Fibroblast of peridontal ligament (primary cell): ENCODE measurements around the gene DNAJA4.

Source experiments
- DNase-seq: peaks from one replicate; pipeline ENCODE4 v3.0.0-alpha.2; 2010; ENCODE audit errors: extremely low read depth

The DNAJA4 gene

DNA sequence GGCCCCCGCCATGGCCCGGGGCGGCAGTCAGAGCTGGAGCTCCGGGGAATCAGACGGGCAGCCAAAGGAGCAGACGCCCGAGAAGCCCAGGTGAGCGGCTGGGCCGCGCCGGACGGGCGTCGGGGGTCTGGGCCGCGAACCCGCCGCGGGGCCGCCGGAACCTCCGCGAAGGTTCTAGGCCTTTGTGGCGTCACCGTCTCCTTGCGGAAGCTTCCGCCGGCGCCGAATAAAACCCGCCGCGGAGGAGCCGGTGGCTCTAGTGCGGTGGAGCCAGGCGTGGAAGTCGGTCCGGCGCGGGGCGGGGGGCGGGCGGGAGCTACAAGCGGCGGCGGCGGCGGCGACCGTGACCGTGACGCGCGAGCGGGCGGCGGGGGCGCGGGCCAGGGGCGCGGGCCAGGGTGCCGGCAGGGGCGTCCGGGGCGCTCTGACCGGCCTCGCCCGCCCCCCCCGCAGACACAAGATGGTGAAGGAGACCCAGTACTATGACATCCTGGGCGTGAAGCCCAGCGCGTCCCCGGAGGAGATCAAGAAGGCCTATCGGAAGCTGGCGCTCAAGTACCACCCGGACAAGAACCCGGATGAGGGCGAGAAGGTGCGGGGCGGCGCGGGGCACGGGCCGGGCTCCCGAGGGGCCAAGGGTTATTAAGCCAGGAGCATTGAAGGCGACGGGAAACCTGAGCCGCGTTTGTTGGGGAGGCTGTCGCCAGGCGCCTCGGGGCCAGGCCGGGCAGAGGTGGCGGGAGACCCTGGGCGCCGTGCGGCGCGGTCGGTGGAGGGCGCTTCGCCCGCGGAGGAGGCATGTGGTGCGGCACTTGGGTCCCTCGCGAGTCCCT lies at the start of gene DNAJA4:
TSS of gene DNAJA4 (plus strand) at position 259 of the 833 bp plus-strand sequence. CDS start at position 461, 202 bp downstream.
- peak; percentile 33 for DNase-seq

DNA sequence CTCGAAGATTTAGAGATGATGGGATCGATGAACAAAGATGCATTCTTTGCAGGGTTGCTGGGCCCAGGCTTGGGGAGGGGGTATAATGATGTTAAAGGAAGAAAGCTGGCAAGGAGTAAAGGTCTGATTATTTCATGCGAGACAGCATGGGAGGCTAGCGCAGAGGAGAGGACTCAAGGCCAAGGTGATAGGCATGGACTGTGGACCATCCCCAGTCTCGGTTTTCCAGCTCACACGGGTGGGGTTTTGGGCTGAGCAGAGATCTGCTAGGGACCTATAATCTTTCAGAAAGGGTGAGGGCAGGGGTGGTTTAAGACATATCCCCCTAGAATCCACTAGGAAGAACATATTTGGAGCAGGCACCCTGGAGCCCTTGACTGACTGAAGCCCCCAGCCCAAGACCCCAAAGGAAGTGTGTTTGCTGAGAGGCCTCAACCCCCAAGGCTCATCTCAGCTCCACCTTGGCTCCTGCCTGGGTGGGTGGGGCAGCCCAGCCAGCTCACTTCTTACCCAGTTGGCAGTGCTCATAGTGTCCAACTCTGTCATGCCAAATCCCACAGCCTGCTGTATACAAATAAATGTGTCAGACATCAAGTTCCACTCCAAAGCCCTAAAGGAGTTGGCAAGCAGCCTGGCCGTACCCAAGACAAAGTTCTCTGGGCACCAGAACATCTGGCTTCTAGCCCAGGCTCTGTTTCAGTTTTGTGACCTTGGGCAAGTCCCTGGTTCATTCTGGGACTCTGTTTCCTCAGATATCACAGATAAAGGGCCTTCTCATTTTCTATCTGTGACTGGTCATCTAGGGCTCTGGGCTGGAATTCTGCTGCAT lies 47.9 kb upstream of the DNAJA4 start:
- DNase-seq: peak; percentile 17

DNA sequence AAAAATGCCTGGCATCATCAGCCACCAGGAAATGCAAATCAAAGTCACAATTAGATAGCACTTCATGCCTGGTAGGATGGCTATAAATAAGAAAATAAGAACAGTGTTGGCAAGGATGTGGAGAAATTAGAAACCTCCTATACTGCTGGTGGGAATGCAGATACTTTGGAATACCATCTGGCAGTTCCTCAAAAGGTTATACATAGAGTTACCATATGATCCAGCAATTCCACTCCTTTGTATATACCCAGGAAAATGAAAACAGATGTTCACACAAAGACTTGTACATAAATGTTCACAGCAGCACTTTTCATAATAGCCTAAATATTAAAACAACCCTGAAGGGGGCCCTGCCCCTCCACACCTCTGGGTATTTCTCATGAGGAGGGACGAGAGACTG lies 43.6 kb upstream of the DNAJA4 start:
- DNase-seq: peak; percentile 29

DNA sequence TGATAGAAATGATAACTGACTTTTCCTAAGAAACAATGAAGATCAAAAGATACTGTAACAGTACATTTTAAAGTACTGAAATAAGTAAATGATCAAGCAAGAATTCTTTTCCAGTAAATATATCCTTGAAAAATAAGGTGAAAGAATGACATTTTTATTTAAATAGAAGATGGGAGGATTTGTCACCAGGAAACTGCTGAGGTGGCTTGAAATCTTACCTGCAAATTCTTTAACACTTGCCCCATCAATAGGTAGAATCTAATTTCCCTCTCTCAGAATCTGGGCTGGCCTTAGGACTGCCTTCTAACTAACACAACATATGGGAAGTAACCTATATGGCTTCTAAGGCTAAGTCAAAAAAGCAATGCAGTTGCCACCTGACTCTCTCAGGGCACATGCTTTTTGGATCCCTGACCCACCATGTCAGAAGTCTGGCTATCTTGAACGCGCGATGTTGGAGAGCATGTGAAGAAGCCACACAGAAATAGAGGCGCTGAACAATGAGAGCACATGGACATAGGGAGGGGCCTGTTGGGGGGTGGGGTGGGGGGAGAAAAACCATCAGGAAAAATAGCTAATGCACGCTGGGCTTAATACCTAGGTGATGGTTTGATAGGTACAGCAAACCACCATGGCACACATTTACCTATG lies 41.5 kb upstream of the DNAJA4 start:
- no peak for DNase-seq

DNA sequence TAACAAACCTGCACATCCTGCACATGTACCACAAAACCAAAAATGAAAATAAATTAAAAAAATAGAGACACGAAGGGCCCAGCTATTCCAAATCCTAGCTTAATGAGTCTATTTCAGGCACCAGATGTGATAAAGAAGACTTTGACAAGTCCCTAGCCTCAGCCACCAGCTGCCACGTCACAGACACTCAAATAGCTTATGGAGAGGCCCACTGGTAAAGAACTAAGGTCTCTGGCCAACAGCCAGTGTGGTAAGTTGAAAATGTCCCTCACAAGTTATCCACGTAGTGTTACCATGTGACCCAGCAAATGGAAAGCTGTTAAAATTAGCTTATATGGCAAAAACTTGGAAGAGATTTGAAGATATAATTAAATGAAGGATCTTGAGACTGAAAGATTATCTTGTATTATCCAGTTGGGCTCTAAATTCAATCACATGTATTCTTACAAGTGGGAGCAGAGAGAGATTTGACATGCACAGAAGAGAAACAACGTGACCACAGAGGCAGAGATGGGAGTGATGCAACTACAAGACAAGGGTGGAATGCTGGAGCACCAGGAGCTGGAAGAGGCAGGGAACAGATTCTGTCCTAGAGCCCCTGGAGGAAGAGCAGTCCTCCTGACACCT lies 40.9 kb upstream of the DNAJA4 start:
- peak; percentile 31 for DNase-seq

DNA sequence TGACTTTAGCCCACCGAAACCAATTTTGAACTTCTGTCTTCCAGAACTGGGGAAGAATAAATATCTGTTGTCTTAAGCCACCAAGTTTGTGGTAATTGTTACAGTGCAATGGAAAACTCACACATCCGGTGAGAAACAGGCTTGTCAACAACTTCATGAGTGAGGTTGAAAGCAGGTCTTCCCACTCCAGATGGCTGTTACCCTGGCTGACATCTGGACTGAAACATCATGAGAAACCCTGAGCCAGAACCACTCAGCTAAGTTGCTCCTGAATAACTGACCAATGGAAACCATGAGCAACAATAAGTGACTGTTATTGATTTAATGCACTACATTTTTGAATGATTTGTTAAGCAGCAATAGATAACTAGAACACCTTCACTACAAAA lies 40.3 kb upstream of the DNAJA4 start:
- DNase-seq: no peak

DNA sequence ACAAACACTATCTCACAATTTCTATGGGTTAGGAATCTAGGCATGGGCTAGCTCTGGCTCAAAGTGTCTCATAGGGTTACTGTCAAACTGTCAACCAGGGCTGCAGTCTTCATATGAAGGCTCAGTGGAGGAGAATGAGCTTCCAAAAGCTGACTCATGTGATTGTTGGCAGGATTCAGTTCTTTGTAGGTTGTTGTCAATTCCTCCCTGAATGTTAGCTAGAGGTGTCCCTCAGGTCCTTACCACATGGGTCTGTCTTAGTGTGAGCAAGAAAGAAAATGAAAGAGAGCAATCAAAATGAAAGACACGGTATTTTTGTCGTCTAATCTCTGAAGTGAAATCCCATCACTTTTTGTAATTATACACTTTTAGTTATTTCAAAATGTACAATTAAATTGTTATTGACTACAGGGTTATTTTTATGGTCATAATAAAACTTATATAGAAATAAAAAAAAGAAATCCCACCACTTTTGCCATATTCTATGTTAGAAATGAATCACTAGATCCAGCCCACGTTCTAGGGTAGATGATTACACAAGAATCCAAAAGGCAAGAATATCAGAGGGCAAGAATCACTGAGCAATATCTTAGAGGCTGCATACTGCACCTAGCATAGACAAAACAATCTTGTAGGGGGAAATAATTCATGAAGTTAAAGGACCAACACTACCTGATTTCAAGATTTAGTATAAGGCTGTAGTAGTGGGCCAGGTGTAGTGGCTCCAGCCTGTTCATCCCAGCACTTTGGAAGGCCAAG lies 38.4 kb upstream of the DNAJA4 start:
- no peak for DNase-seq

DNA sequence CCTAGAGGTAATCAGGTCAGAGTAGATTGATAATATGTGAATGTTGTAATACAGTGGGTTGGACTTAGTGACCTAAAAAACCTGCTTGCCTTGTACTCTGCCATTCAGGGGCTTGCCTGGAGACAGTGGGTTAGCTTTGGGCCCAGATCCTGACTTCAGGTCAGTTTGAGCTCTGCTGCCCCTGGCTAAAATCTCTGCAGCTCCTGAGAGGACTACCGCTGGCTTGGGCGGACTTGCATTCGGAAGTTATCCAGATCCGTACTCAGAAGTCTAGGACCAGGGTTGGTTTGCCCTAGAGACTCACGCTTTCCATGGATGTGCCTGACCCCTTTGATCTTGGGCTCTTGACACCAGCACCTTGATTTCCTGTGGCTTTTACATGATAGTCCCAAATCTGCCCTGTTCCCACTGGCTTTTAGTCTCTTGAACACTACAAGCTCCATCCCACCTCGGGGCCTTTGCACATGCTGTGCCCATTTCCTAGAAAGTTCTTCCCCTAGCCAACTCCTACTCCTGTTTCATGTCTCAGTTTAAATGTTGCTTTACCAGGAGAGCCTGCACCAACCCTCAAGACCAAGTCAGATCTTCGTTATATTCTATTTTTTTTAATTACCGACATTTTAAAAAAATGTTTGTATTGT lies 35.9 kb upstream of the DNAJA4 start:
- DNase-seq: no peak

DNA sequence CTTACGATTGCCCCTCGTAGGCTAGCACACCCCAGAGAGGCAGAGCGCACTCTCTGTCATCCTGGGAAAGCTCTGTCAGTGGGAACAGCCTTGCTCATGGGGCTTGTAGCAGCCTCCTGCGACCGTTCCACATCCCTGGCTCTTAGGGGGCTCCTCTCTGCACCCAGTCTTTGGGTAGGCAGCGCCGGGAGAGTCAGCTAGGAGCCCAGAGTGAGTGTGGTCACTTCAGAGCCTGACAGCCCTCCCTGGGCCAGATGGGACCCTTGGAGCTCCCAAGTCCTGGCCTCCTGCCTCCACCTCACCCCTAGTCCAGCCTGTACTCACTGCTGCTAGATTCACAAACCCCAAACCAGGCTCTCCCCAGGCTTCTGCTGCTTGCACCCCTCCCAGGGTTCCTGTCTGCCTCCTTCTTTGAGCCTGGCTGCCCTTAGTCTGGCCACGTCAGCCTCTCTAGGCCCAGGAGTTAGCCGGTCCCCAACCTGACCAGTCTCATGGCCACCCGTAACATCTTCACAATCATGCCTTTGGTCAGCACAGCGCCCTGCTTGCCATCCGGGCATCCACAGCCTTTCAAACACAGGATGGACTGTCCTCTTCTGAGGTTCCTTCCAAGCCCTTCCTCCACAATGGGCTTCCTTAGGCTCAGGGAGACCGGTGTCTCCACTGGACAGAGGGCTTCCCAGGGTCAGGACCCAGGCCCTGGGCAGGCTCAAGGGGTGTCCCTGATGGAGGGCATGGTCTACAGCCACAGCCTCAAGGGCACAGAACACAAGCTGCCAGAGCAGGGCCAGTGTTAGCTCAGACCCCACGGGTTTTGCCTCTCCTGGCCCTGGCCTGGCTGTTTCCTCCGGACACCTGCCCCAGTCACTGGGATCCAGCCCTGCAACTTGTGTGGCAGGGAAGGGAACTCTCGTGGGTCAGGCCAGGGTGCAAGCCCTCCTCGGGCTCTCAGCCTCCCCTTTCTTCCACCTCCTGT lies 34.6 kb upstream of the DNAJA4 start:
- no peak for DNase-seq

DNA sequence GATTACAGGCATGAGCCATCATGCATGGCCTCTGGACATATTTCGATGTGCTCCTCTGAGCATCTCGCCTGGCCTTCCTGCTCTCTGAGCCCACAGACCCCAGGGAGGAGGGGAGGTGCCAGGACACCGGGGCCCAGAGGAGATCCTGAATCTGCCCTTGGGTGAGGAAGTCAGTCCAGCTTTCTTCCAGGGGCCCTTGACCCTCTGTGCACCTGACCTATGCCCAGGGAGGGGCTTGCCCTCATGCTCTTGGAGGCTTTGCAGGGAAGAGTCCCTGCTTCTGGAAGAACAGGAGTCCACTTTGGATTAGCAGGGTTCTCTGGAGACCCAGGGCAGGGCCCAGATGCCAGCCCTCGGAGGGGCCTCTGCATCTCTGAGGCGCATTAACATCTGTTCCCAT lies 31.4 kb upstream of the DNAJA4 start:
- no peak for DNase-seq

DNA sequence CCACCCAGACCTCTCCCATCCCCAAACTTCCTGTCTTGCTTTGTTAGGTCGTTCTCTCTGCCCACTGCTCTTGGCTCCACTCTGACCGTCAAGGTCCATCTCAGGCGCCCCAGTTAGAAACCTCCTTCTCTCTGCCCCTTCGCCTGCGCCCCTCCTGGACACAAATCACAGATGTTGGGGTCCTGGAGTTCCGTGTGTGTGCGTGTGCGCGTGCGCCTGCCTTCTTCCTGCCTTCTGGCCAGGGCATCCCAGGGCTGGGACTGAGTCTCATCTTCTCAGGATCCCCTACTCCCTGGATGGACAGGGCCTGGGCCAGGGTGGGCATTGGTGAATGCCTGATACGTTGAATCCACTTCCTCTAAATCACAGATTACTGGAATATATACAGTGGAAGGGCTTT lies 30.9 kb upstream of the DNAJA4 start:
- DNase-seq: no peak

DNA sequence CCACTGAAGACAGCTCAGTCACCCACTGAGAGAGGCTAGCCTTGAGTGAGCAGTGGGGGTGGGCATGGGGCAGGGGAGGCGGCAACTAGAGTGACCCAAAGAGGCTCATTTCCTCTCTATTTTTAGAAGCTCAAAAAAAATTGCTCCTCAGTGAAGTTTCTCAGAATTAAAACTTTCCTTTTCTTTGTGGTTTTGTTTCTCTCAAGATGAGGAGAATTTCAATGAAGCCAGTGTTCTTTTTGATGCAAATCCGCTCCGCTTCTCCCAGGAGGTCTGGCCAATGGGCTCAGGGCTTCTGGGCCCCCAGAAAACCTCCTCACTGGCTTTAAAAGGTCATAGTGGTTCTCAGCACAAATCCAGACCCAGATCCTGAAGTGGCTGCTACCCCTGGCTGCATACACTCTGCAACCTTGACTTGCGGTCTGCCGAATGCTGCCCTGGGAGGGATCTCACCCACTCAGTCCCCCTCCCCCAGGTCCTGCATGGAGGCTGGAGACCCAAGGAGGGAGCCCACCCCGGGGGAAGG lies 29.8 kb upstream of the DNAJA4 start, which contains the start of gene ACSBG1:
TSS of gene ACSBG1 (minus strand) at position 51 of the 526 bp plus-strand sequence. CDS start 64 bp downstream, outside the sequence.
- no peak for DNase-seq

DNA sequence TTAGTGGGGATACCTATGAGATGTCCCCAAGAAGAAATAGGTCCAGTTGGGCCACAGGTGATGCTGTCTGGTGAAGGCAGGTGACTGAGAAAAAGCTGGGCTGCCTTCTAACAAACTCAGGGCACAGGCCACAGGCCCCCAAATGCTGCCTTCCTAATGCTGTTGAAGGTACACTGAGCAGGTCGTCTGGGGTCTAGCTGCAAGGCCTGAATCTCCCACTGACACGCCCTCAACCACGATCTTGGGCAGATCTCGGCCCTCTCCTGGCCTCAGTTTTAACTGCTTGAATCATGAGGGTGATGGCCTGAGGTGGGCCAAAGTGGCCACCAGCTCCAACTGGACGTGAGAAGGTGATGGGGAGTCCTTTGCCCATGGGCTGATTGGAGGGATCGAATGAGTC lies 27.9 kb upstream of the DNAJA4 start:
- no peak for DNase-seq

DNA sequence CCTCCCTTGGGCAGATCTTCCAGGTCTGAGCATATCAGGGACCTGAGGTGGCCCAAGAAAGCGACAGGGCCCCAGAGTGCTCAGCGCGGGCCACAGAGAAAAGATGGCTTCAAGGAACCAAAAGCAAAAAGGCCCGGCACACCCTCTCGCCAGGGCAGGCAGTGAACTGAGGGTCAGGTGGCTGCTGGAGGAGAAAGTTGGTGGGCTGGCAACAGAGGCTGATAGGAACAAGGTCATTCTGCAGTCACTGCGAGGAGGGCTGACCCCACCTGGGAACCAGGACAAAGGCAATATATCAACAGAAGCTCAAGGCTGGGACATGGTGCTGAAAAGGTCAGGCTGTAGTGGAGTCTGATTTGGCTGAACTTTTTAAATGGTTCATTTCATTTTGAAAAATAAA lies 27.2 kb upstream of the DNAJA4 start:
- DNase-seq: no peak

DNA sequence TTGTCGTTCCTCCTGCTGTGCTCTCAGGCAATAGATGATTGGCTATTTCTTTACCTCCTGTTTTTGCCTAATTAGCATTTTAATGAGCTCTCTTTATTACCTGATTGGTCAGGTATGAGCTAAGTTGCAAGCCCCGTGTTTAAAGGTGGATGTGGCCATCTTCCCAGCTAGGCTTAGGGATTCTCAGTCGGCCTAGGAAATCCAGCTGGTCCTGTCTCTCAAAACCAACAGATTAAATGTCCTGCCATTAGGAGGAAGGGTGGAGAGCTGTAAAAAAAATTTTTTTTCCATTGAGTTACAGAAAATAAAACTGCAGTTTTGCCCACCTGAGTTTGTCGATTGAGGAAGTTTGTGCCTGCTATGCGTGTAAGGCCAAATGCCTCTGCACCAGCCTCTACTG lies 24.6 kb upstream of the DNAJA4 start:
- no peak for DNase-seq

DNA sequence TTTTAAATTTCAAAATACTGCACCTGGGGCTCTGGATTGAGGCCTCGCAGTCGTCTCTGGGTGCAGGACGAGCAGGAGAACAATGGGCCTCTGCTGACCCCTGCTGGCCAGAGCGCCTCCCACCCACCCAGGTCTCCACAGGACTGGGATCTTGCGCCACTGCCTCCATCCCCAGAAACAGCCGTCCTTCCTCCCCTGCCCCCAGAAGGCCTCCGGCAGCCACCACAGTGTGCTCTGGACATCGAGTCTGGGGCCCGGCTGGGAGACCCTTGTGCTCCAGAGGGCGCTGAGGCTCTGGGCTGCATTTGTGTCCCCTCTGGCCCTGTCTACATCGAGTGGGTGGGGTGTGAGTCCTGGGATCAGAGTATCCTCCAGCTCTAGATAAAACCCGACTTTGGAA lies 23.3 kb upstream of the DNAJA4 start:
- peak; percentile 67 for DNase-seq

DNA sequence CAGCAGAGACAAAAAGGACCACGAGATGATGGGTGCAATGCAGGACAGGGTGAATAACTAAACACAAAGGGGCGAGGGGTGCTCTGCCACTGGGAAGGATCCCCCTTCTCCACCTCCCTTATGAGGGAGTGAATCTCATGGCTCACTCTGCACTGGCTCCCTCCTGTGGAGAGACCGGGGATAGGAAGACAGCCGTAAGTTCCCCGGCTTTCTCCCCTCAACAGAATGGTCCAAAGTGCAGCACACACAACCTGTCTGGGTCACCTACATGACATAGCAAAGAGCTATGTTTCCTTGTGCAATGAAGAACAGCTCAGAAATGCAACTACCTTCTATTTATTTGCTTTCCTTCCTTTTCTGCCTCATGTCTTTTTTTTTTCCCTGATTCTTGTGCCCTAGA lies 22.2 kb upstream of the DNAJA4 start:
- no peak for DNase-seq

DNA sequence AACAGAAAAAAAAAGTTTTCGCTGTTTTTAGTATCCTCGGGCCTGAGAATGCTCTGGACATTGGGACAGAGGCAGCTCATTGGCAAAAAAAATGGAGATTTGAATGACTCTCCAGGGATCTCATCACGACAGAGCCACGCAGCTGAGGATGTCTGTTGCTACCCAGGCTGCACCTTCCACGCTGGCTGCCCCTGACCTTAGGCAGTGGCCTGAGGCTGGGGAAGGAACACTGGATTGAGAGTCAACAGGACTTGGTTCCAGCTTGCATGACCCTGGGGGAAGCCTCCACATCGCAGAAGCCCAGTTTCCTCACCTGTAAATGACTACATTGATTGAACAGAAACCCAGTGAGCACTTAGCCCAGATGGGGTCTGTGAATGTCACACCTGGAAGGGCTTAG lies 21.3 kb upstream of the DNAJA4 start:
- no peak for DNase-seq

DNA sequence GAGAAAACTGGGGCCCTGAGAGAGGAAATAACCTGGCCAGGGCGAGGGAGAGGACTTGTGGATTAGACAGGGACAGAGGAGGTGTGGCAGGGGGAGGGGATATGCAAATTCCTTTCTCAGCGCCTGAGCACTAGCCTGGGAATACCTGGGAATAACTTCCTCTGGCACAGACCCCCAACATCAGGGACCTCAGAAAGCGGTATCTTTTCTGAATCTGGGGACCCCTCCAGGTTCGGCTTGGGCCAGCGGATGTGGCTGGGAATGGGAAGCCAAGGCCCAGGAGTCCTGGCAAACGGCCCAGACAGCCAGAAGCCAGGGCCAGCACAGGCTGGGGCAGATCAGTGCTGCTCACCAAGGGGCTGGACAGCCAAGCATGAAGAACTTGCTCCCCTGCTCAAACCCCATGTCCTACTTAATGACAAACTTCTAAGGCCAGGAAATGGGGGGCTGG lies 20.8 kb upstream of the DNAJA4 start:
- DNase-seq: no peak
